ENCODE measurements around the gene SLC25A2.

DNA sequence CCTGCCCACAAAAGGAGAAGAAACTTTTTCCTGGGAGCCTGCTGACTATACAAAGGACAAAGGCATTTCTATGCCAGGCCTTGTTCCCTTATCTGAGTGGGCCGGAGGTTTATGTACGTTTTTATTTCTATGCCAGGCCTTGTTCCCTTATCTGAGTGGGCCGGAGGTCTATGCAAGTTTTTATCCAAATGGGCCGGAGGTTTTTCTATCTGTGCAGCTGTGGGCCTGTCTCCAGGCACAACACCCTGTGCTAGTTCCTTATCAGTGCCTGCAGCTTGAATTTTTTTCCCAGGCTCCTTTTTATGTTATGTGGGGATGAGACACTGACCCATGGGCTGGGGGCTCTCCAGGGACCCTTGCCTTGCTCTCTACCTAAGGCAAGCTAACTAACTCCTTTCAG, 5.5 kb downstream of the SLC25A2 start:
- no peak for TF ChIP-seq TAF1 (IDR thresholded peaks at IDR 0.05; ENCODE audit: borderline replicate concordance, low read depth, low read length)
- TF ChIP-seq POLR2AphosphoS5 (IDR thresholded peaks at IDR 0.05; ENCODE audit: low read depth, low read length): no peak
- TF ChIP-seq POLR2A (IDR thresholded peaks at IDR 0.05; ENCODE audit: low read depth, low read length): no peak

All from GM12892 (cell line).